ENCODE measurements around the gene PKN1.

- TF ChIP-seq RAD21 (IDR thresholded peaks at IDR 0.05; ENCODE audit: low read length) (no peak), CTCF (conservative IDR thresholded peaks at IDR 0.05; ENCODE audit: low read depth, low read length) (no peak), MAFK (IDR thresholded peaks at IDR 0.05; ENCODE audit: low read depth, low read length) (no peak), SMC3 (IDR thresholded peaks at IDR 0.05; ENCODE audit: low read depth, low read length) (no peak)
These were observed 24.5 kb upstream of the PKN1 start for GRCh38 chr19:14408491-14409145.

All from IMR-90 (cell line).